GM12873 (cell line): ENCODE measurements around the gene FAM111B.
"Not testable (repeated sequence)": the region's sequence is repeated elsewhere in the genome, so short reads cannot be mapped to it uniquely, and the experiment has no call there.

Experiments
- CTCF ChIP-seq: IDR thresholded peaks from 2 replicates; pipeline ENCODE4 v1.5.1; 2012; ENCODE audit warnings: low read depth, mild to moderate bottlenecking, moderate library complexity, low read length, control low read depth; ENCODE audit not compliant: insufficient read depth; ENCODE audit errors: missing control alignments

Gene FAM111B

GRCh38 chr11:59078435-59078834 lies 28.6 kb upstream of the FAM111B start:
- no peak for TF ChIP-seq CTCF

GRCh38 chr11:59079086-59079485 lies 28.0 kb upstream of the FAM111B start:
- TF ChIP-seq CTCF: no peak

- not testable (repeated sequence) for TF ChIP-seq CTCF
These were observed 21.0 kb upstream of the FAM111B start, which contains the start of gene GLYATL1B for GRCh38 chr11:59086007-59086406. TSS of gene GLYATL1B (plus strand) at chr11:59086307. CDS start at chr11:59086307, 0 bp downstream.

- TF ChIP-seq CTCF: no peak
These were observed 18.9 kb upstream of the FAM111B start for GRCh38 chr11:59088162-59088561.

GRCh38 chr11:59097113-59097708 lies 9.8 kb upstream of the FAM111B start:
- peak; percentile 70 for TF ChIP-seq CTCF

- peak; percentile 59 for TF ChIP-seq CTCF
These were observed 4.7 kb upstream of the FAM111B start for GRCh38 chr11:59102259-59102765.

GRCh38 chr11:59112494-59112893 lies 5.5 kb downstream of the FAM111B start:
- no peak for TF ChIP-seq CTCF
